Medulla oblongata (tissue), 1 donor: ENCODE results near the gene ZNF664.
A peak's percentile ranks its signal among the peaks of the same experiment; 100 is the strongest.

Source experiments
- DNase-seq: peaks from one replicate; pipeline ENCODE4 v3.0.0-alpha.2; 2015; ENCODE audit errors: extremely low spot score

Gene ZNF664

DNA sequence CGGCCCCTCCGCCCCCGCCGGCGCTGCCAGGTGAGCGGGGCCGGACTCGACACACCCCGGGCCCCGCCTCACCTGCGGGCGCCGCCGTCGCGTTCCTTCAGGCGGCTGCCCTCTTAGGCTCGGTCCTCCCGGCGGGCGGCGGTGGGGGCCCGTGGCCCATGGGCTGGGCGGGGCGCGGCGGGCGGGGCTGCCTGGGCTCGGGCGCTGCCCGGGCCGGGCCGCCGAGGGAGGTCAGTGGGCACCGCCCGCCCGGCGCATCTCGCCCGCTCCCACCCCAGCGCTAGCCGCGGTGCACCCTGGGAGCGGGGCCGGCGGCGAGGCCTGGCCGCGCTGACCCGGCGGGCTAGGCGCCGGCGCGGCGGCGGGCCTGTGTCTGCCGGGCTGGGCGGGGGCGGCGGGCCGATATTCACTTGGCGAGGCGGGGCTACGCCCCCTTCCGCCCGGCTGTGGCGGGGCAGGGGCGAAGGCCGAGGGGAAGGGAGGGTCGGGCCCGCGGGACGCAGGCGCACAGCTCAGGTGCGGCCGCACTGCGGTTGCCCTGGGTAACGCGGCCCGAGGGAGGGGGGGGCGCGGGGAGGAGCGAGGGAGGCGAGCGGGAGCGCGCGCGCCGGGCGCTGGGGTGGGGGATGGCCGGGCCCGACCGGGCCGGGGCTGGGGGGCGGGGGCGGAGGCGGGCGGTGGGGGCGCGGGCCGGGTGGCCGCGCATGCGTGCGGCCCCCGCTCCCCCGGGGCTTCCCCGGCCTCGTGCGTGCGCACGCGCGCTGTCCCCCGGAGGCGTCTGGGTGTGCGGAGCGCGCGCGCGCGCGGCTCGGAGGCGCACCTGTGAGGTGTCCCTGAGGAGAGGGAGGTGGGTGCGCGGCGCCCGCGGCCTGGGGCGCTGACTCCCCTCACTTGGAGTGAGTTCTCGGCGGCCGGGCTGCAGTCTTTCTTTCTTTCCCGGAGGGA is at the start of gene ZNF664, which contains the start of gene CCDC92:
Gene ZNF664 (plus strand): TSS at position 759 of the 945 bp plus-strand sequence. CDS start 38,930 bp downstream, outside the sequence.
Gene CCDC92 (minus strand): TSS at position 375 of the 945 bp plus-strand sequence. CDS start 28,526 bp downstream, outside the sequence.
- peak; percentile 91 for DNase-seq

DNA sequence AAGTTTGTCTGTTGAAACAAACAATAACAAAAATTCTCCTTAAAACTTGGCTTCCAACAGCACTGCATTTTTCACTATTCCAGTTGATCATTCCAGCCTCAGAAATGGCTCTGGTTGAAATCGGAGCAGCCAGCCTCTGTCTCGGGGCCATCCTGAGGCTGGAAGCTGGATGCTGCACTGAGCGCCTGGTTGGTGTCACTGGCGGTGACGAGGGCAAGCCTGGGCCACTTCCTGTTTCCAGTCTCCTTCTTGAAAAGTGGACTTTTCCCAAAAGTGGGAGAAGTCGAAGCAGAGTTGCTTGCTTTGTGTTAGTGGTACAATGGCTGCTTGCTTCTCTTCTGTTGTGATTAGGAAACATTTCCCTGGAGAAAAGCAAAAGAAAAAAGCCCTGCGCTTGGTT is 49.1 kb upstream of the ZNF664 start:
- DNase-seq, result no peak

DNA sequence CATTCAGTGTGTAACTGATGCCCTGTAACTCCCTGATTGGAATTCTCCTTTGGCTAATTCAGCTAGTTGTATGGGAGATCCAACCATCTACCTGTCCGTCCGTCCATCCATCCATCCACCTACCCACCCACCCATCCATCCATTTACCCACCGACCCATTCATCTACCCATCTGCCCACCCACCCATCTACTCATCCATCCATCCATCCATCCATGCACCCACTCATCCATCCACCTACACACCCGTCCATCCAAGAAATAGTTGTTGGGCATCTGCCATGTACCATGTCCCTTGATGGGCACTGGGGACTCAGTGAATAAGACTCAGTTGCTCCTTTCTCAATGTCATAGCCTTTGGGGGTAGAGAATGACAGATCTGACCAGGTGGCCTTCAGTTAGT is 48.5 kb upstream of the ZNF664 start:
- DNase-seq, result no peak

DNA sequence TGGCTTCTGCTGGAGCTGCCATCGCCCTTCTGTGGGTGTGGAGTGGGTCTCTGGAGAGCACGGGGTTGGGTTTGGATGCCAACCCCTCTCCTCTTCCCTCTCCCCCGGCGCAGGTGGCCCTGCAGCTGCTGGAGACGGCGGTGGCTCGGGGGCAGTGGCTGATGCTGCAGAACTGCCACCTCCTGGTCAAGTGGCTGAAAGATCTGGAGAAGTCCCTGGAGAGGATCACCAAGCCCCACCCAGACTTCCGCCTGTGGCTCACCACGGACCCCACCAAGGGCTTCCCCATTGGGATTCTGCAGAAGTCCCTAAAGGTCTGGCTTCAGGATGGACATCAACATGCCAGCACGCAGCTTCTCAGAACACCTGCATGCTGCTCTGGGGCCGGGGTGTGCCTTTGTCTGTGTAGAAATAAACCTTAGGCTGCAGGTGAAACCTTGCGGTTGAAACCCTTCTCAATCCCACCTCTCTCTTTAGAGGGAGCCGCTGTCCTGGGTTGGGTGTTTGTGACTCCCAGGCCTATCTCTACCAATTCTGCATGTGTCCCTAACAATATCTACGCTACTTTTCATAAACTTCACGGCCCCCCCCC is 44.6 kb upstream of the ZNF664 start:
- no peak for DNase-seq

DNA sequence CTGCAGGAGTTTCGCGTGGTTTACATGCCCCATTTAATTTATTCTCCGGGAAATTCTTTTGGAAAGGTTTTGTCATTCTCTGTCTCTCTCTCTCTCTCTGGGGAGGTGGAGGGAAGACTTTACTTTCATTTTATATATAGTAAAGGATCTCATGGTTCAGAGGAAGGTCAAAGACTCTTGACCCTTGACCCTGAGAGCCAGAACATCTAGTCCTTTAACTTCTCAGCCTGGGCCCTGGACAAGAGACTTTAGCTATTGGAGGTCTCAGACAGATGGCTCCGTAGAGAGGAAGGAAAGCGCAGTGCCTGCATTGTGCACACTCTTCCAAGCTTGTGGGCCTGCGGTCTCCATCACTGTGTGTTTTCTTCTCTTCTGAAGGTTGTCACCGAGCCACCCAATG is 44.1 kb upstream of the ZNF664 start:
- no peak for DNase-seq

DNA sequence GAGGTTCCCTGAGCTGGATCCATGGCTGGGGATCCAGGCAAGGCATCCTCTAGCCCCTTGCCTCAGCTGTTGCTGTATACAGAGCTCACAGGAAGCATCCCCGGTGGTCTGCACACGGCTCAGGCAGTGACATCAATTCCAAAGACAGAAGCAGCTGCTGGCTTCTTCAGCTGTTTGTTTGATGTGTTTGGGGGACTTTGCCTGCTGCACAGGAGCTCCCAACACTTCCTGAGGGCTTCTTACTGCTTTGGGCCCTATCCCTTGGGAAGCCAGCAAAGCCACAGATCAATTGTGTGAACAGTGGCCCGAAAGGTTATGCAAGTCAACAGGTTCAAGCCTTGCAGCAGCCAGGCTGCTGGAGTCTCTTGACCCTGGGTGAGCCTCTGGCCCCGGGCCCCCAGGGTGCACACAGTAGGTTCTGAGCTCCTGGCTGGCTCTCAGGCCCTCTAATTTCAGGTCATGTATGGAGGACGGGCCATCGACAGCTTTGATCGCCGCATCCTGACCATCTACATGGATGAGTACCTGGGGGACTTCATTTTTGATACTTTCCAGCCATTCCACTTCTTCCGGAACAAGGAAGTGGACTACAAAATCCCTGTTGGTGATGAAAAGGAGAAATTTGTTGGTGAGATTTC is 43.0 kb upstream of the ZNF664 start:
- no peak for DNase-seq

DNA sequence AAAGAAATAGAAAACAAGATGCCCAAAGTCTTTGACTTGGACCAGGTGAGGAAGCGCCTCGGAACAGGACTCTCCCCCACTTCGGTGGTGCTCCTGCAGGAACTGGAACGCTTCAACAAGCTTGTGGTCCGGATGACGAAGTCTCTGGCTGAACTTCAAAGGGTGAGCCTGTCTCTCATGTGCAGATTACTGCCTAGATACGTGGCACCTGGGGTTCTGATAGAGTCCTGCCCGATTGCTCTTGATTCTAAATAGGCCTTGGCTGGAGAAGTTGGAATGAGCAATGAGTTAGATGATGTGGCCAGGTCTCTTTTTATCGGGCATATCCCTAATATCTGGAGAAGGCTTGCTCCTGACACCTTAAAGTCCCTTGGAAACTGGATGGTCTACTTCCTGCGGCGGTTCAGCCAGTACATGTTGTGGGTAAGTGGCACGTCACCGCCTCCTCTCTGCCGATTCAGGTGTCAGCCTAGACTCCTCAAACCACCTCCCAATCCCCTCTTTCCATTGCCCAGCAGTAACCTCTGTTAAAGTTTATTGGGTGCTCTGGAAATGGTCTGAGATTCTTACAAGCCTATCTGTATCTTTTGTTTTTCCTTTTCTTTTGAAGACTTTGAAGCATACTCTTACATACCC is 41.2 kb upstream of the ZNF664 start:
- DNase-seq, result no peak

DNA sequence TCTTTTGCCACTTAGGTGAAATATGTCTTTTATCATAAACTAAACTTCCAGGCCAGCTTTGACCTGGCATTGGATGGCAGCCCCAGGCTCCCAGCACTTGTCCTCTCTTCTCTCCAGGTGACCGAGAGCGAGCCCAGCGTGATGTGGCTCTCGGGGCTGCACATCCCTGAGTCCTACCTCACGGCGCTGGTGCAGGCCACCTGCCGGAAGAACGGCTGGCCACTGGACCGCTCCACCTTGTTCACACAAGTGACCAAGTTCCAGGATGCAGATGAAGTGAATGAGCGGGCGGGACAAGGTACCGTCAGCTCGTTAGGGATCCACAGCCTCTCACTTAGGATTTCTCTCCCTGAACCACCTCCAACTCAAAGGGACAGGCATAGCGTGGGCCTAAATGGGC is 39.8 kb upstream of the ZNF664 start:
- no peak for DNase-seq

DNA sequence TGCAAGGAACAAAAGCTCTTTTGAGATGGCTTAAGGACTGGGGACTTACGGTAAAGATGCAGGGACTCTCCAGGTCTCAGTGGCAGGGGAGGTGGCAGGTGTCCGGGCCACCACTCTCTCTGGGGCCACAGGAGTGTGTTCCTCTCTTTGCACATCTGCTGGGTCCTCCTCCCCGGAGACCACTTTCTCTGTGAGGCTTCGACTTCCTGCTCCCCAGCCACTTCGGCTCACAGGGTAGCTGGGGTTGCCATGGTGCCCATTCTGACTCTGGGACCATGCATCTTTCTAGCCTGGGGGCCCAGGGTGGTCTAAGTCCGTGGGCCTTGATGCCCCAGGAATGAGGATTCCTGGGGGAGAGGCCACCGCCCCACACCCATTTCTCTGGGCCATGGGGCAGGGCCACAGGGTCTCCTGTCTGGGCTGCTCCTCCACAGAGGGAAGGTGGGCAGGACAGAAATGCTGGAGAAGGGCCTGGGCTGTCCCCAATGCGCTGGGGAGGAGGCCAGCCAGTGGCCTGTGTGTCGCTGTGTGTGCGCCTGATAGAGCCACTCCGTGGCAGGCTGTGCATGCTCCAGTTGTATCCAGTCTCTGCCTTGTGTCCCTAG is 38.9 kb upstream of the ZNF664 start:
- DNase-seq, result no peak

DNA sequence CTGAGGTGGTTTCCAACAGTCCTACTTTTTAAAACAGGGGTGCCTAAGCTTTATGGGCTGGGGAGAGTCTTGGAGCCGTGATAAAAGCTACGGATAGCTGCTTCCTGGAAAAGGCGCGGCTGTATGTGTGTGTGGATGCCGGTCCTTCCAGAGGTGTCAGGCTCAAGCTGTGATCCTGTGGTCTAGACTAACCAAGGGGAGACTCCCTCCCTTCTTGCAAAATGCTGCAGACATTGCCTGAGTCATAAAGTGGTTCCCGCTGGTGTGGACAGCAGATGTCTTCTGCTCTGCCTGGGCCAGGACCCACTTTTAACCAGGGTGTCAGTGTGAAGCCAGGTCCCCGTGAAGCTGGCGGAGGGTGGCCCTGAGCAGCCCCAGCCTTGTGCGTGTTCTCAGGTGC is 38.2 kb upstream of the ZNF664 start:
- no peak for DNase-seq

DNA sequence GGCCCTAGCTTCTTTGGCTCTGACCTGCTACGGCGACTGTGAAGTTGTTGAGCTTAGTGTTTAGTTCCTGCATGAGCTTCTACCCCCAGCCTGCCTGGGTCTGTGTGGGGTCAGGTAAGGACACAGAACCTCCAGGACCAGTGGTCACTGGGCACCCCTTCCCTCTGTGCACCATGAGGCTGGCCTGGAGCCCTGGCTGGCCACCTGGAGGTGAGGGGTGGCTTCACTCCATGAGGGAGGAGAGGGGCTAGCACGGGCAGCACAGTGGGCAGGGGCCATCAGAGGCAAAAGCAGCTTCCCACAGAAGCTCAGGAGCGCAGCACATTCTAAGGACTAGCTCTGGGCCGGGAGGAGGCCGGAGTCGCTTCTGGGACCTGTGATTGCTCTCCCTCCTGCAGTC is 37.1 kb upstream of the ZNF664 start:
- DNase-seq, result no peak

DNA sequence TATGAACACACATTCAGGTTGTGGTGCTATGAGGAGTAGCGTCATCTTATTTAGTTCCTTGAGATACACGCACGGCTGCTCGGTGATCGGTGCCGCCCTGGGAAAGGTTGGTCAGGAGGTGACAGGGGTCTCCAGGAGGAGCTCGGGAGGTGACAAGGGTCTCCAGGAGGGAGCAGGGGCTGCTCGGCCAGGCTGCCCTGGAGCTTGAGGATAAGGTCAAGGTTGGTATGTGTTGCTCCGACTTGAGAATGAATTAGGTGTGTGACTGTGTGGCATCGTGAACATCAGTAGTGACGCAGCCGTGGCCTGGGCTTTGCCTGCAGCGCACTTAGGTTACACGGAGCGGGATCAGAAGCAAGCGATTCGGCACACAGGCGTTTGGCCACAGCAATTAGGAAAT is 36.5 kb upstream of the ZNF664 start:
- no peak for DNase-seq

DNA sequence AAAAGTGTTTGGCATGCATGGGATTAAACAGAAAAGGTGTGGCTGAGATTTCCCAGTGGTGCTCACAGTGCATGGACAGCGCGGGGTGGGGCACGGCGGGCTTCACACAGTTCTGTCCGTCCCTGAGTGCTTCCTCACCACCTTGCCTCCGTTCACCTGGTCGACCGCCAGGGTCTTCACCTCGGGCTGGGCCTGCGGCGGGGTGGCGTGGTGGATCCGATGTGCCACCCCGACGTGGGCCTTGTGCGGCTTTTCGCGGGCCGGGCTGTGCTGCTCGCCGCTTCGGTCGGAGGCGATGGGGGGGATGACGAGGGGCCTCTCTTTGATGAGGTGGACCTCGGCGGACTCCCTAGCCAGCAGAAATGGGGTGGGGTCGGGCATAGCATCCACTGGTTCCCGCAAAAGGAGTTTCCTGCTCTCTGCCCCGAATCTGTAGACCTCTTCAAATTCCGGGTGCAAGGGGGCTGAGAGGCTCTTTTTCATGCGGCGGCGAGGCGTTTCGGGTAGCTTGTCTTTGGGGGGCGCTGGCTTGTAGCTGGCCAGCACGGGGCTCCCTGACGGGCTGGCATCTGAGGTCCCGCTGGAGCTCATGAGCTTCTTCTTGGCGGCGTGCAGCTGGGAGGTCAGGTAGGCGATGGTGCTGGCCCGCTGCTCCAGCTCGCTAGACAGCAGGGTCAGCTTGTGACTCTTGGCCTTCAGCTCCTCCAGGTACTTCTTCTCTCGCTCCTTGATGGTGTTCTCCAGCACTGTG is 35.9 kb upstream of the ZNF664 start:
- DNase-seq, result no peak

DNA sequence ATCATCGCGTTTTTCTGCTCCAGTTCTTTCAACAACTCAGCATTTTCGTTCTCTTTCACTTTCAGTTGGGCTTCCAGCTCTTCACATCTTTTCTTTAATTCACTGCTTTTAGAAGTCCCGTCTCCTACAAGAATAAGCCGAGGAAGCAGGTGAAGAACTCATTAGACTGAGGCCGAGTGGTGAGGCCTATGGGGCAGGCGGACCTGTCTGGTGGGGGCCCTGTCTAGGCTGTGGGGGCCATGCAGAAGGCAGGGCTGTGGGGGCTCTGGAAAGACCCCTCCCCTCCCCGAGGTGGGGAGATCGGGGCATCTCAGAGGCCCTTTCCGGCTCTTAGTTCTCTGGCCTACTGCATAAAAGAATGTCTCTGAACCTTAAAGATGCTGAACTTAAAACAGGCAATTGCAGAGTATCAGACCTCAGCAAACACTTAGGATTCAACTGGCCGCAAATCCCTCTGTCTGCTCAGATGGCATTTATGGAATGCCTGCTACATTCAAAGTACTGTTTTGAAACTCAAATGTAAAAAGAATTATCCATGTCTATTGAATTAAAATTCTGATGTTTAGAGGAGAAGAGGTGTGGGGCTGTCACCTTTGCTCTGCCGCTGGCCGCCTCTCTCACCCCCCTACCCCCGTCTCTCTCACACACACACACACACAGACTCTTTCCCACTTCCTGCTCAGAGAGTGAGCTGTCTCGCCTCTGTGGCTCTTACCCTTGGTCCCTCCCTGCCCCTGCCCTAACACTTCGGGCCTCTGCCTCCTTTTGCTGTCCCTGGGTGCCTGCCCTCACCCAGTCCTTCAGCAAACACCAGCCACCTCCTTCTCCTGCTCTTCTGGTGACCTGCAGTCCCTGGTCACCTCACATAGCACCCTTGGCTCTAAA is 35.1 kb upstream of the ZNF664 start:
- no peak for DNase-seq

DNA sequence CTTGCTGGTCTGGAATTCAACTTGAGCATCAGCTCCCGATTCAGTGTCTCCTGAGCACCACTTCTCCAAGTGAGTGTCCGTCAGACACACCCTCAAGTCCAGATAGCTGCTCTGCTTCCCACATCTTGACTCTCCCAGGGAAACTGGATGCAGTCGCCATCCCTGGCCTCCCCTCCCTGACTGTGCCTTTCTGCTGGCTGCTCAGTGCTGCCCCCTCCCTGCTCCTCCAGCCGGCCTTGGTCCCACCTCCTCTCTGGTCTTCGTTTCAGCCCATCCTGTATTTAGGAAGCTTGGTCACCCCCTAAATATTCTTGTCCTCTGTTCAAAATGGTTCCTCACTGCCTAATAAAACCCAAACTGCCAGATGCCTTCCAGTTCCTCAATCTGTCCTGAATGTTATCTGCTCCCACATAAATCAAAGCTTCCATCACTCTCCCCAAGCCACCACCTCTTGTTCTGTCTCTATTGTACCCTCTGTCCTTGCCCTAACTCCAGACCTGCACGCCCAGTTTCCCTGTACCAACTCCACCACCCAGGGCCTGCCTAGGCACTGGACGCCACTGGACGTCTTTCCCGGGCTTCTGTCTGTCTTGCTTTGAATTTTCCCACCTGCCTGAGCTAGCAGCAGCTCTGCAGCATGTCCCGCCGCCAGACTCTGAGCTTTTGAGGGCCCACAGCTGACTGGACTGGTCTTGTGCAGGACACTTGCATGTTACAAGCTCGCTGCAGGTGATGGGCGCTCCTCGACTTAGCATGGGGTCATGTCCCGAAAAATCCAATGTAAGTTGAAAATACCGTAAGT is 34.1 kb upstream of the ZNF664 start:
- peak; percentile 16 for DNase-seq

DNA sequence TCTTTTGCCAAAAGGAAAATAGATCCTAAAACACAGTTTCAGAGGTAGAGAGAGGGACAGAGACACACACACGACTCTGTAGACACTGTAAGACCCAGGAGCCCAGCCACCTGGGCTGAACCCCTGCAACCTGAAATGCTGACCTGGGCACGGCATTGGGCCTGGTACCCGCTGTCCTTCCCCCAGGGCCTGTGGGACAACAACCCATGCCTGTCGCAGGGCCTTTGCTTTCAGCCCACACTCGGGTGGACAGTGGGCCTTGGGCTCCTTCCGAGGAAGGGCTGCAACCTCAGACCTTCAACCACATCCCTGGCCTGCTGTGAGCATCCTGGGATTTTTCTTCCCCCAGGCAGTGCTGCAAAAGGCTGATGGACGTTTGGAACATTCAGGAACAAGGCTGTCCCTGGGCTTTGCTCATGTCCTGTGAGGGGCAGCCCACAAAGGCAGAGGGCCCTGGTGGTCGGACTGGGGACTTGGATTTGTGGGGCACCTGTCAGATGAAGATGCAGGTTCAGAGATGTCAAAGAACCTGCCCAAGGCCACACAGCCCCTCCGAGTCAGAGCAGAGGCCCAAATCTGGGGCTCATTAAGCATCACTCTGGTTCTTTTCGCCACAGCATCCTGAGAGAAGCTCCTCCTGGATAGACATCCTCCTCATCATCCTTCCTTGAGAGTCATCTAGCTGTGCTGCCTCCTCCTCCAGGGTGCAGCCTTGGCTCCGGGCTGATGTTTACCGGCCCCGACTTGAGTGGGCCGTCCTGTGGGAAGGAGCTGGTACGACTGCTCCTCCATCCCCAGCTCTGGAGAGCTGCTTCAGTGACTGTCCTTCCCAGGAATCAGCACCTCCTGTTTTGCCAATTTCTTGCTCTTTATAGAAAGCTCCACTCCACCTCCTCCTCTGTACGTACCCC is 33.0 kb upstream of the ZNF664 start:
- no peak for DNase-seq

DNA sequence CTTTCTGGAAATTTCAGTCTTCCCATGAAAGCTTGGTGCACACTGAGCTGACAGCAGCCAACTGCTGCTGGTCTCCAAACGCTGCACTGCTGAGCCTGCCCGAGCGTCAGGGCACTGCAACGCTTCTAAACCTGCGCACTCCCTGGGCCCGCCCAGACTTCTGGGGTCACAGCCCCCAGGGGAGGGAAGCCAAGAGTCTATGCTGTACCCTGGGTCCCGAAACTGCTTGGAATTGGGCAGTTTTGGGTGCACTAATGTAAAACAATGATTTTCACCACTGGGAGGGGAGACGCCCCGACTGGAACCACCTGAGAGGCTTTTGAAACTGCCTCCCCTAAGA is 32.4 kb upstream of the ZNF664 start:
- no peak for DNase-seq

DNA sequence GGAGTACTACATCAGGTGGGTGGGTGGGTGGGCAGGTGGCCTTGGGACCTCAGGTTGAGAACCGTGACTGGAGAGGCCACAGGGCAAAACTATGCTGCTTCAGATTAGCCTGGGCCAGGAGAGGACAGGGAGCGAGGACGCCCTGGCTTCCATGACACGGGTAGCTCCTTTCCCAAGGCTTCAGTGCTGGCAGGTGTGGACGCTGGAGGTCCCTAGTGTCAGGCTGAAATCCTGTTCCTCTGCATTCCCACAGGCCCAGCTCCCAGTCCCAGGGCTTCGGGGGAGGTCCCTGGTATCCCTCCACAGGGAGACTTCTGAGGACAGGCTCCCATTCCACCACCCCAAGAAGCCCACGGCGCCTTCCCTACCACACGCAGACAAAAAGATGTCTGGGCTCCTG is 32.0 kb upstream of the ZNF664 start:
- no peak for DNase-seq
